Fibroblast of lung (primary cell): Measurements from ENCODE around the gene DNAJC13. TPM values are rescaled to one million over a fixed set of nuclear protein-coding genes. Genes with fewer than 3 reads are reported as not detected.

Source experiments
- DNase-seq, 2 donors: peaks; one replicate each; pipeline versions ENCODE4 v3.0.0 to v3.0.0-alpha.2; 2010; ENCODE audit warnings: low read depth in 2 of 2
- H2AFZ ChIP-seq: 2 replicates; pipeline ENCODE4 v1.5.1; 2012; ENCODE audit warnings: low read length, control low read depth, inconsistent platforms
- H3K27ac ChIP-seq: 2 replicates; pipeline ENCODE4 v1.5.1; 2011; ENCODE audit warnings: low read length, control low read depth; ENCODE audit not compliant: insufficient read depth
- H3K27me3 ChIP-seq: 2 replicates; pipeline ENCODE4 v1.5.1; 2011; ENCODE audit warnings: mild to moderate bottlenecking, low read length; ENCODE audit not compliant: control insufficient read depth, insufficient read depth
- H3K36me3 ChIP-seq: 2 replicates; pipeline ENCODE4 v1.5.1; 2011; ENCODE audit warnings: low read length; ENCODE audit not compliant: control insufficient read depth, insufficient read depth
- H3K4me1 ChIP-seq: 2 replicates; pipeline ENCODE4 v1.5.1; 2011; ENCODE audit warnings: low read length; ENCODE audit not compliant: control insufficient read depth, insufficient read depth; ENCODE audit errors: extremely low read depth
- H3K4me2 ChIP-seq: 2 replicates; pipeline ENCODE4 v1.5.1; 2011; ENCODE audit warnings: low read length, control low read depth; ENCODE audit not compliant: insufficient read depth; ENCODE audit errors: extremely low read depth
- H3K4me3 ChIP-seq, 4 experiments: fragments of 200-600 bp in 1 of 4; sonication (generic) in 1 of 4; replicated peaks in 1 of 4; 2 replicates each; pipeline ENCODE4 v1.5.1; 2011 to 2016; ENCODE audit warnings: low read length in 4 of 4, low read depth in 3 of 4, mild to moderate bottlenecking in 3 of 4, control low read depth in 2 of 4, inconsistent platforms in 1 of 4, mixed read lengths in 1 of 4; ENCODE audit not compliant: insufficient read depth in 1 of 4; ENCODE audit errors: control extremely low read depth in 1 of 4
- H3K79me2 ChIP-seq: 2 replicates; pipeline ENCODE4 v1.5.1; 2012; ENCODE audit warnings: mild to moderate bottlenecking, low read length, inconsistent platforms; ENCODE audit not compliant: control insufficient read depth, insufficient read depth
- H3K9ac ChIP-seq: 2 replicates; pipeline ENCODE4 v1.5.1; 2011; ENCODE audit warnings: mild to moderate bottlenecking, low read length, control low read depth; ENCODE audit not compliant: insufficient read depth
- H3K9me3 ChIP-seq: 2 replicates; pipeline ENCODE4 v1.5.1; 2012; ENCODE audit warnings: low read depth, low read length; ENCODE audit not compliant: control insufficient read depth, insufficient read depth
- H4K20me1 ChIP-seq: 2 replicates; pipeline ENCODE4 v1.5.1; 2011; ENCODE audit warnings: low read length; ENCODE audit not compliant: control insufficient read depth, insufficient read depth; ENCODE audit errors: extremely low read depth
- EZH2 ChIP-seq: IDR thresholded peaks from 2 replicates; pipeline ENCODE4 v1.5.1; 2012; ENCODE audit warnings: low read length, control low read depth, mild to moderate bottlenecking; ENCODE audit errors: missing control alignments
- polyA plus RNA-seq, 2 donors: library from polyadenylated mRNA; depleted of rRNA in 1 of 2; stranded (reverse) in 1 of 2; unstranded in 1 of 2; fragments of >200 nt; gene quantifications; 2 replicates each; pipeline ENCODE4 v1.2.1, GENCODE V29; 2011 to 2012; ENCODE audit warnings: missing spikeins in 1 of 2
- total RNA-seq: library from RNA; depleted of rRNA; stranded (reverse); fragments of >200 nt; gene quantifications from 2 replicates; pipeline ENCODE4 v1.2.1, GENCODE V29; 2014
- TF ChIP-seq, protein P1 (sequence below), 2 donors: IDR thresholded peaks in 1 of 2; conservative IDR thresholded peaks in 1 of 2; 1 replicate in 1 of 2; 2 replicates in 1 of 2; pipeline ENCODE4 v1.5.1; 2011 to 2012; ENCODE audit warnings: low read length in 2 of 2, control low read depth in 1 of 2, inconsistent platforms in 1 of 2, low read depth in 1 of 2, mild to moderate bottlenecking in 1 of 2

The DNAJC13 gene
- total and polyA plus RNA-seq, 2 donors (not counting 1 experiment from before 2014, with no cell fraction given) = 56.3 to 89.0 TPM

DNA sequence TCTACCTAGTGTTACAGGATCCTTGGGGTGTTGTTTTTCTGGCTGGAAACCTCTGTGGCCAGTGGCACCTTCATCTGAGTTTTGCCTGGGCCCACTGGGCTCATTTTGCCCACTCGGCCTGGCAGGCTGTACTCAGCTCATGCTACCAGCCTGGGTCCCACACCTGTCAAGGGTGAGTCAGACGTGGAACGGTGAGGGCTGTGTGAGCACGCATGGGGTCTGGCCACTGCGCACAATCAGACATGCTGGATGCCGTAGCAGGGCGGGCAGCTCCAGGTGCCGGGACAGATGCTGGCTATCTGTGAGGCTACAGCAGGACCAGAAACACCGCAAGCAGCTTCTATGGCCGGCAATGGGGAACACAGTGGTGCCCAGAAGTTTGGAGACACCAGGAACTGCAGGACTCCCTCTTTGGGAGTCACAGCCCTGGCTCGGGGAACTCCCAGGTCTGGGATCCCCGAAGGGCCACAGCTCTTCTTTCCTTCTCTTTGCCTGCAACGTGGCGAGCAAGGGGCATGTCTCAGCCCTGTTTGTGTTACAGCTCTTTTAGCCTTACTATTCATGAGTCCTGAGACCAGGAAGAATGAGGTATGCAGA, 35.9 kb upstream of the DNAJC13 start:
- no peak overlapping the region for H2AFZ ChIP-seq
- no peak overlapping the region for H3K27ac ChIP-seq
- H3K9ac ChIP-seq = no peak overlapping the region

DNA sequence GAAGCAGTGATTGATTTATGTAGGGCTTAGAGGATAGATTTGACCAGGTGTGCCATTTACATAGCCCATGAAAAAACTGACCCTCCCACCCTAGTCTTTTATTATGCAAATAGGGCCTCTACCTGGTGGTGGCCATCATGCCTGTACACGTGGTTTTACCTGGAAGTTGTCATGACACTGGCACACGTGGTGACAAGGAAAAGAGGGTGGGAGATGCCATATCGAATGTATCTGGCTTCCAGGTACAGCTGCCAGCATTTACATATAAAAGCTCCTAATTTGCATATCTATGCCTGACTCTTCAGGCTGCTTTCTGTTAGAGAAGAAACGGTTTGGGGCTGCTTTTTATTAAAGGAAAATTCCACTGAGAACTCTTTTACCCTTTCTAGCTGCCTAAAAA, 35.0 kb upstream of the DNAJC13 start:
- Histone ChIP-seq H3K27me3 (peaks cover 2% of the 10 kb centered on the region), H3K36me3 (no peaks in the 10 kb centered on the region), H2AFZ (no peak overlapping the region), H3K79me2 (no peaks in the 10 kb centered on the region), H3K9ac (no peak overlapping the region), H3K9me3 (no peaks in the 10 kb centered on the region), H3K4me3 (no peak overlapping the region), H3K4me2 (no peak overlapping the region), H3K4me1 (no peaks in the 10 kb centered on the region), H4K20me1 (no peaks in the 10 kb centered on the region), H3K27ac (no peak overlapping the region)
- no peak for DNase-seq
- TF ChIP-seq EZH2 = no peak
- TF ChIP-seq, protein P1, sequence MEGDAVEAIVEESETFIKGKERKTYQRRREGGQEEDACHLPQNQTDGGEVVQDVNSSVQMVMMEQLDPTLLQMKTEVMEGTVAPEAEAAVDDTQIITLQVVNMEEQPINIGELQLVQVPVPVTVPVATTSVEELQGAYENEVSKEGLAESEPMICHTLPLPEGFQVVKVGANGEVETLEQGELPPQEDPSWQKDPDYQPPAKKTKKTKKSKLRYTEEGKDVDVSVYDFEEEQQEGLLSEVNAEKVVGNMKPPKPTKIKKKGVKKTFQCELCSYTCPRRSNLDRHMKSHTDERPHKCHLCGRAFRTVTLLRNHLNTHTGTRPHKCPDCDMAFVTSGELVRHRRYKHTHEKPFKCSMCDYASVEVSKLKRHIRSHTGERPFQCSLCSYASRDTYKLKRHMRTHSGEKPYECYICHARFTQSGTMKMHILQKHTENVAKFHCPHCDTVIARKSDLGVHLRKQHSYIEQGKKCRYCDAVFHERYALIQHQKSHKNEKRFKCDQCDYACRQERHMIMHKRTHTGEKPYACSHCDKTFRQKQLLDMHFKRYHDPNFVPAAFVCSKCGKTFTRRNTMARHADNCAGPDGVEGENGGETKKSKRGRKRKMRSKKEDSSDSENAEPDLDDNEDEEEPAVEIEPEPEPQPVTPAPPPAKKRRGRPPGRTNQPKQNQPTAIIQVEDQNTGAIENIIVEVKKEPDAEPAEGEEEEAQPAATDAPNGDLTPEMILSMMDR (conservative IDR thresholded peaks at IDR 0.05 in 1 of 2, IDR thresholded peaks at IDR 0.05 in 1 of 2; ENCODE audit: low read depth in 1 of 2, low read length in 2 of 2) = no peak

More for the DNA sequence above, 35.9 kb upstream of the DNAJC13 start:
- no peaks in the 10 kb centered on the region for H3K4me1 ChIP-seq
- no peaks in the 10 kb centered on the region for H4K20me1 ChIP-seq
- H3K36me3 ChIP-seq = no peaks in the 10 kb centered on the region
- no peak overlapping the region for H3K4me3 ChIP-seq
- no peak for TF ChIP-seq EZH2
- TF ChIP-seq, protein P1 (conservative IDR thresholded peaks at IDR 0.05 in 1 of 2, IDR thresholded peaks at IDR 0.05 in 1 of 2; ENCODE audit: low read depth in 1 of 2, low read length in 2 of 2) = no peak
- DNase-seq = no peak
- H3K27me3 ChIP-seq = no peaks in the 10 kb centered on the region
- H3K4me2 ChIP-seq = no peak overlapping the region
- H3K79me2 ChIP-seq = no peaks in the 10 kb centered on the region
- H3K9me3 ChIP-seq = no peaks in the 10 kb centered on the region

DNA sequence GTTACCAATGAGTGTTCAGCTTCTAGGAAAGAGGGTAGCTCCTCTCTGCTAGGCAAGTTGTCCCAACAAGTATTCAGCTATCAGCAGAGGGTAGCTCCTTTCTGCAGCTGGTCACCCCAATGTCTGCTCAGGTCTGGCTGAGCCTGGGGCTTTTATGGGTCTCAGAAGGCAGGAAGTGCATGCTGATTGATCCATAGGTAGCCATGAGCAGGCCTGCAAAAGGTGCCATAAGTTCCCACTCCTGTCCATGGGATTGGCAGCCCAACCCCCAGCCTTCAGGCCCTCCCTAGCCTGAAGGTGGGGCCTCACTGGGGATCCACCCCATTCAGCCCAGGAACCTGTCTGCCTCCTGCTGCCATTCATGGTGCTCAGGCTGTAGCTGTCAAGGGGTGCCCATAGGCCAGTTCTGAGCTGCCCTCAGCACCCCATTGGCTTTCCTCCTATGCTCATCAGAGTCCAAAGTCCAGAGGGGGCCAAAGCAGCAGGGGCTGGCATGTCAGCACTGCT, 34.6 kb upstream of the DNAJC13 start:
- H3K27me3 ChIP-seq = peaks cover 3% of the 10 kb centered on the region
- no peak for TF ChIP-seq EZH2
- TF ChIP-seq, protein P1 (conservative IDR thresholded peaks at IDR 0.05 in 1 of 2, IDR thresholded peaks at IDR 0.05 in 1 of 2; ENCODE audit: low read depth in 1 of 2, low read length in 2 of 2) = no peak
- no peaks in the 10 kb centered on the region for H3K4me1 ChIP-seq
- H3K4me2 ChIP-seq = no peak overlapping the region
- H3K36me3 ChIP-seq = no peaks in the 10 kb centered on the region
- no peak overlapping the region for H3K4me3 ChIP-seq
- no peaks in the 10 kb centered on the region for H3K9me3 ChIP-seq
- DNase-seq = no peak
- no peaks in the 10 kb centered on the region for H3K79me2 ChIP-seq
- H2AFZ ChIP-seq = no peak overlapping the region
- no peaks in the 10 kb centered on the region for H4K20me1 ChIP-seq
- H3K9ac ChIP-seq = no peak overlapping the region
- no peak overlapping the region for H3K27ac ChIP-seq
